Mucosa of descending colon (tissue), 3 donors: ENCODE data around the gene TST. TPM values are rescaled to one million over a fixed set of nuclear protein-coding genes. Genes with fewer than 3 reads are reported as not detected.

ENCODE experiments used
- ATAC-seq: fragments of 200-7000 bp; cut with Tn5 transposase; one replicate; pipeline ENCODE4 v1.9.1; 2020; ENCODE audit warnings: mild to moderate bottlenecking, moderate library complexity
- DNase-seq, 3 donors: peaks; one replicate each; pipeline ENCODE4 v3.0.0-alpha.2; 2020
- H3K36me3 ChIP-seq: fragments of 200-600 bp; one replicate; pipeline ENCODE4 v1.8.0; 2021; ENCODE audit warnings: low read depth, mild to moderate bottlenecking
- H3K4me1 ChIP-seq: fragments of 200-600 bp; one replicate; pipeline ENCODE4 v1.8.0; 2021; ENCODE audit warnings: low read depth, mild to moderate bottlenecking
- H3K4me3 ChIP-seq: fragments of 200-600 bp; one replicate; pipeline ENCODE4 v1.8.0; 2021; ENCODE audit warnings: mild to moderate bottlenecking
- H3K9me3 ChIP-seq: fragments of 200-600 bp; one replicate; pipeline ENCODE4 v1.8.0; 2021; ENCODE audit warnings: mild to moderate bottlenecking
- CTCF ChIP-seq: fragments of 200-600 bp; IDR thresholded peaks from one replicate; pipeline ENCODE4 v1.8.0; 2022; ENCODE audit warnings: antibody characterized with exemption, mild to moderate bottlenecking
- intact Hi-C, 2 donors: fragments of 100-400 bp; cut with DNase I in 1 of 2; cut with micrococcal nuclease in 1 of 2; formaldehyde crosslinking; loops; one replicate each; pipeline versions ENCODE4 v1.11.0 to v1.11.1; 2022; cut with DNase I, micrococcal nuclease
- total RNA-seq, 3 donors: library from RNA; stranded (reverse); fragmentation: NEBNext Ultra II Directional in 2 of 3; extraction: Animal tissue kit (Norgen Biotek cat#: 25700) in 2 of 3; gene quantifications; one replicate each; pipeline versions ENCODE4 v1.2.1 to v1.2.4, GENCODE V29; 2021 to 2023
- donor health status: DM: no; HTN: no; CAD: no; lungs with moderate emphysema.
- donor health status: DM: no; HTN: no; CAD: no.
- donor health status: DM: no; HTN: yes; CAD: no.

The TST gene
- total RNA-seq, 3 donors from 2014 or later, result 170 to 494 (median 337) TPM

- DNase-seq (peak; percentile 87 to 90 (median 89)), ATAC-seq (peak; percentile 80)
- no peaks in the 10 kb centered on the region for H3K9me3 ChIP-seq
- TF ChIP-seq CTCF, result no peak
- no peak overlapping the region for H3K4me3 ChIP-seq
- intact Hi-C loops, result no loop called here
- peaks cover 38% of the 10 kb centered on the region for H3K4me1 ChIP-seq
- H3K36me3 ChIP-seq, result no peaks in the 10 kb centered on the region
Observed at GRCh38 chr22:37012262-37012904, 6.9 kb downstream of the TST start.

GRCh38 chr22:37011472-37011871, 7.8 kb downstream of the TST start:
- intact Hi-C loops, result no loop called here
- peaks cover 31% of the 10 kb centered on the region for H3K4me1 ChIP-seq
- H3K4me3 ChIP-seq, result no peak overlapping the region
- ATAC-seq (no peak), DNase-seq (no peak)
- no peaks in the 10 kb centered on the region for H3K36me3 ChIP-seq
- H3K9me3 ChIP-seq, result no peaks in the 10 kb centered on the region
- TF ChIP-seq CTCF, result no peak

- TF ChIP-seq CTCF, result no peak
- H3K36me3 ChIP-seq, result no peaks in the 10 kb centered on the region
- ATAC-seq (no peak), DNase-seq (peak in 1 of 3 donors; percentile 30)
- no peaks in the 10 kb centered on the region for H3K9me3 ChIP-seq
- intact Hi-C loops, result no loop called here
- no peak overlapping the region for H3K4me3 ChIP-seq
- H3K4me1 ChIP-seq, result peaks cover 26% of the 10 kb centered on the region
Observed at GRCh38 chr22:37010976-37011375, 8.3 kb downstream of the TST start.

- Histone ChIP-seq H3K4me1 (peaks cover 23% of the 10 kb centered on the region), H3K9me3 (no peaks in the 10 kb centered on the region), H3K4me3 (no peak overlapping the region), H3K36me3 (no peaks in the 10 kb centered on the region)
- DNase-seq (no peak), ATAC-seq (no peak)
- no peak for TF ChIP-seq CTCF
- intact Hi-C loops, result no loop called here
Observed at GRCh38 chr22:37010174-37010573, 9.1 kb downstream of the TST start.

GRCh38 chr22:37009490-37009889, 9.8 kb downstream of the TST start:
- intact Hi-C loops, result no loop called here
- DNase-seq, result no peak
- ATAC-seq, result no peak
- Histone ChIP-seq H3K36me3 (no peaks in the 10 kb centered on the region), H3K4me3 (no peak overlapping the region), H3K4me1 (peaks cover 19% of the 10 kb centered on the region), H3K9me3 (no peaks in the 10 kb centered on the region)
- no peak for TF ChIP-seq CTCF

- intact Hi-C loops, result no loop called here
- ATAC-seq, result no peak
- DNase-seq, result no peak
- Histone ChIP-seq H3K9me3 (no peaks in the 10 kb centered on the region), H3K4me1 (peaks cover 19% of the 10 kb centered on the region), H3K36me3 (no peaks in the 10 kb centered on the region), H3K4me3 (no peak overlapping the region)
- TF ChIP-seq CTCF, result no peak
Observed at GRCh38 chr22:37008365-37008764, 10.9 kb downstream of the TST start.
